ENCODE measurements around the gene ADAP1.
"Not testable (repeated sequence)": the region's sequence is repeated elsewhere in the genome, so short reads cannot be mapped to it uniquely, and the experiment has no call there.

Gene ADAP1

GRCh38 chr7:960269-960871 is 5.9 kb upstream of the ADAP1 start:
- TF ChIP-seq CTCF (IDR thresholded peaks at IDR 0.05; ENCODE audit: low read depth, low read length), result no peak
- no peaks in the 10 kb centered on the region; the same call in 1 of the 2 replicates for H3K27me3 ChIP-seq
- no peaks in the 10 kb centered on the region for H3K36me3 ChIP-seq
- DNase-seq, result peak; percentile 56
- H3K4me1 ChIP-seq, result peaks cover 14% of the 10 kb centered on the region
- H3K4me3 ChIP-seq (ENCODE audit: low read depth, low read length), result no peak overlapping the region
- no peaks in the 10 kb centered on the region for H3K9me3 ChIP-seq

- not testable (repeated sequence) for H3K4me3 ChIP-seq (ENCODE audit: low read depth, low read length); DNase-seq; H3K9me3 ChIP-seq; H3K36me3 ChIP-seq; H3K27me3 ChIP-seq; H3K4me1 ChIP-seq
Observed at GRCh38 chr7:959740-960139, 5.3 kb upstream of the ADAP1 start.

GRCh38 chr7:959271-959670 is 4.8 kb upstream of the ADAP1 start:
- TF ChIP-seq CTCF (IDR thresholded peaks at IDR 0.05; ENCODE audit: low read depth, low read length), result no peak
- Histone ChIP-seq H3K4me3 (ENCODE audit: low read depth, low read length) (no peak overlapping the region), H3K4me1 (peaks cover 6% of the 10 kb centered on the region), H3K27me3 (peaks cover 4% of the 10 kb centered on the region; the same call in 1 of the 2 replicates), H3K36me3 (no peaks in the 10 kb centered on the region), H3K9me3 (no peaks in the 10 kb centered on the region)
- DNase-seq, result no peak

GRCh38 chr7:958221-959200 is 4.0 kb upstream of the ADAP1 start:
- Histone ChIP-seq H3K4me3 (ENCODE audit: low read depth, low read length) (no peak overlapping the region), H3K27me3 (peaks cover 4% of the 10 kb centered on the region), H3K36me3 (no peaks in the 10 kb centered on the region), H3K9me3 (no peaks in the 10 kb centered on the region), H3K4me1 (peaks cover 6% of the 10 kb centered on the region)
- TF ChIP-seq CTCF (IDR thresholded peaks at IDR 0.05; ENCODE audit: low read depth, low read length), result peak; percentile 32; the same call in 1 of the 2 replicates
- peak; percentile 67 for DNase-seq

GRCh38 chr7:957418-958220 is 3.1 kb upstream of the ADAP1 start:
- H3K27me3 ChIP-seq, result peaks cover 4% of the 10 kb centered on the region
- H3K4me1 ChIP-seq, result peaks cover 6% of the 10 kb centered on the region
- no peak for TF ChIP-seq CTCF (IDR thresholded peaks at IDR 0.05; ENCODE audit: low read depth, low read length)
- H3K4me3 ChIP-seq (ENCODE audit: low read depth, low read length), result no peak overlapping the region
- no peaks in the 10 kb centered on the region for H3K9me3 ChIP-seq
- no peak for DNase-seq
- H3K36me3 ChIP-seq, result no peaks in the 10 kb centered on the region

GRCh38 chr7:956031-956430 is 1.6 kb upstream of the ADAP1 start:
- Histone ChIP-seq H3K4me3 (ENCODE audit: low read depth, low read length) (no peak overlapping the region), H3K27me3 (peaks cover 4% of the 10 kb centered on the region), H3K9me3 (no peaks in the 10 kb centered on the region), H3K36me3 (no peaks in the 10 kb centered on the region), H3K4me1 (peaks cover 6% of the 10 kb centered on the region)
- DNase-seq, result no peak
- no peak for TF ChIP-seq CTCF (IDR thresholded peaks at IDR 0.05; ENCODE audit: low read depth, low read length)
